ENCODE measurements around the gene RBFOX1. TPM values are rescaled to one million over a fixed set of nuclear protein-coding genes. Genes with fewer than 3 reads are reported as not detected.

Gene RBFOX1
- total and polyA plus RNA-seq, 9 donors = 0.28 to 2.6 (median 0.48) TPM; not detected in 2

- no peaks in the 10 kb centered on the region for H3K4me1 ChIP-seq (ENCODE audit: insufficient read depth)
- H3K4me3 ChIP-seq = no peak overlapping the region
- H3K27ac ChIP-seq = no peak overlapping the region
- intact Hi-C loops (cut with DNase I) = loop anchor here in 1 of 4 donors (10.0 kb wide), 1 partner anchor 65 kb away; no protein-coding TSS in a partner anchor
- H3K9me3 ChIP-seq = no peaks in the 10 kb centered on the region
- WGBS, 3 donors = 56 to 76% (median 59%) methylated on average over 23 of the region's 23 CpGs
- H3K27me3 ChIP-seq = no peaks in the 10 kb centered on the region
- no peak for DNase-seq
- no peaks in the 10 kb centered on the region for H3K36me3 ChIP-seq
- no peak for TF ChIP-seq CTCF (IDR thresholded peaks at IDR 0.05)
- no peak for TF ChIP-seq POLR2A (IDR thresholded peaks at IDR 0.05)
- no peak for TF ChIP-seq EP300 (IDR thresholded peaks at IDR 0.05)
Measured at GRCh38 chr16:7509963-7510601, 177.4 kb downstream of the RBFOX1 start.

GRCh38 chr16:7511549-7512260 is 179.1 kb downstream of the RBFOX1 start:
- no peaks in the 10 kb centered on the region for H3K36me3 ChIP-seq
- H3K4me3 ChIP-seq = no peak overlapping the region
- no peak for DNase-seq
- no peak for TF ChIP-seq CTCF (IDR thresholded peaks at IDR 0.05)
- TF ChIP-seq EP300 (IDR thresholded peaks at IDR 0.05) = no peak
- no peak for TF ChIP-seq POLR2A (IDR thresholded peaks at IDR 0.05)
- intact Hi-C loops (cut with DNase I) = loop anchor here in 1 of 4 donors (10.0 kb wide), 1 partner anchor 63 kb away; no protein-coding TSS in a partner anchor
- no peak overlapping the region for H3K27ac ChIP-seq
- H3K27me3 ChIP-seq = no peaks in the 10 kb centered on the region
- 81 to 85% (median 84%) methylated on average over 7 of the region's 7 CpGs for WGBS, 3 donors
- H3K9me3 ChIP-seq = no peaks in the 10 kb centered on the region
- no peaks in the 10 kb centered on the region for H3K4me1 ChIP-seq (ENCODE audit: insufficient read depth)

GRCh38 chr16:7512503-7512902 is 179.9 kb downstream of the RBFOX1 start:
- TF ChIP-seq CTCF (IDR thresholded peaks at IDR 0.05) = no peak
- no peak for TF ChIP-seq EP300 (IDR thresholded peaks at IDR 0.05)
- no peak for TF ChIP-seq POLR2A (IDR thresholded peaks at IDR 0.05)
- no peak overlapping the region for H3K27ac ChIP-seq
- H3K4me1 ChIP-seq (ENCODE audit: insufficient read depth) = no peaks in the 10 kb centered on the region
- no peaks in the 10 kb centered on the region for H3K36me3 ChIP-seq
- no peaks in the 10 kb centered on the region for H3K27me3 ChIP-seq
- H3K9me3 ChIP-seq = no peaks in the 10 kb centered on the region
- 62% methylated on average over 3 of the region's 3 CpGs for WGBS, 3 donors
- intact Hi-C loops (cut with DNase I) = loop anchor here in 1 of 4 donors (10.0 kb wide), 1 partner anchor 62 kb away; no protein-coding TSS in a partner anchor
- no peak overlapping the region for H3K4me3 ChIP-seq
- no peak for DNase-seq

GRCh38 chr16:7513429-7513828 is 180.8 kb downstream of the RBFOX1 start:
- Histone ChIP-seq H3K4me1 (ENCODE audit: insufficient read depth) (no peaks in the 10 kb centered on the region), H3K27me3 (no peaks in the 10 kb centered on the region), H3K9me3 (no peaks in the 10 kb centered on the region), H3K36me3 (no peaks in the 10 kb centered on the region), H3K4me3 (no peak overlapping the region), H3K27ac (no peak overlapping the region)
- no peak for DNase-seq
- WGBS, 3 donors = 82 to 93% (median 85%) methylated on average over 4 of the region's 4 CpGs
- TF ChIP-seq EP300 (IDR thresholded peaks at IDR 0.05) (no peak), CTCF (IDR thresholded peaks at IDR 0.05) (no peak), POLR2A (IDR thresholded peaks at IDR 0.05) (no peak)
- intact Hi-C loops (cut with DNase I) = loop anchor here in 1 of 4 donors (10.0 kb wide), 1 partner anchor 61 kb away; no protein-coding TSS in a partner anchor

All from ovary (tissue), 9 donors.